Measurements from ENCODE around the gene CCDC102A.
A peak's percentile ranks its signal among the peaks of the same experiment; 100 is the strongest.

The CCDC102A gene

GRCh38 chr16:57527610-57528360 is 8.6 kb downstream of the CCDC102A start:
- TF ChIP-seq ZNF274 (IDR thresholded peaks at IDR 0.05; ENCODE audit: low read depth, low read length) (no peak), YY1 (IDR thresholded peaks at IDR 0.05; ENCODE audit: insufficient read depth, insufficient read length) (no peak), SUZ12 (IDR thresholded peaks at IDR 0.05; ENCODE audit: extremely low read depth, insufficient read depth, insufficient read length) (no peak)
- no peaks in the 10 kb centered on the region for H3K9me3 ChIP-seq (ENCODE audit: insufficient read depth, low read length)
- H3K4me1 ChIP-seq (ENCODE audit: insufficient read depth, insufficient read length): peaks cover 38% of the 10 kb centered on the region
- peaks cover 9% of the 10 kb centered on the region for H3K36me3 ChIP-seq (ENCODE audit: insufficient read depth, insufficient read length, low read length)
- peak overlapping the region; percentile 58 for H3K9ac ChIP-seq (ENCODE audit: insufficient read length, low read depth)
- no peaks in the 10 kb centered on the region for H3K27me3 ChIP-seq (ENCODE audit: insufficient read depth, insufficient read length)
- DNase-seq (ENCODE audit: low read depth, low spot score): no peak
- peak overlapping the region; percentile 64 for H3K4me3 ChIP-seq (ENCODE audit: insufficient read length, low read depth)

GRCh38 chr16:57527027-57527426 is 9.3 kb downstream of the CCDC102A start:
- peak overlapping the region; percentile 0 for H3K9ac ChIP-seq (ENCODE audit: insufficient read length, low read depth)
- no peaks in the 10 kb centered on the region for H3K9me3 ChIP-seq (ENCODE audit: insufficient read depth, low read length)
- peaks cover 3% of the 10 kb centered on the region for H3K36me3 ChIP-seq (ENCODE audit: insufficient read depth, insufficient read length, low read length)
- DNase-seq (ENCODE audit: low read depth, low spot score): no peak
- peaks cover 33% of the 10 kb centered on the region for H3K4me1 ChIP-seq (ENCODE audit: insufficient read depth, insufficient read length)
- TF ChIP-seq YY1 (IDR thresholded peaks at IDR 0.05; ENCODE audit: insufficient read depth, insufficient read length): no peak
- no peaks in the 10 kb centered on the region for H3K27me3 ChIP-seq (ENCODE audit: insufficient read depth, insufficient read length)
- no peak overlapping the region for H3K4me3 ChIP-seq (ENCODE audit: insufficient read length, low read depth)

- no peak overlapping the region for H3K9ac ChIP-seq (ENCODE audit: insufficient read length, low read depth)
- peaks cover 3% of the 10 kb centered on the region for H3K36me3 ChIP-seq (ENCODE audit: insufficient read depth, insufficient read length, low read length)
- no peak for TF ChIP-seq ZNF274 (IDR thresholded peaks at IDR 0.05; ENCODE audit: low read depth, low read length)
- no peak for TF ChIP-seq SUZ12 (IDR thresholded peaks at IDR 0.05; ENCODE audit: extremely low read depth, insufficient read depth, insufficient read length)
- no peak for TF ChIP-seq YY1 (IDR thresholded peaks at IDR 0.05; ENCODE audit: insufficient read depth, insufficient read length)
- no peak for DNase-seq (ENCODE audit: low read depth, low spot score)
- no peaks in the 10 kb centered on the region for H3K27me3 ChIP-seq (ENCODE audit: insufficient read depth, insufficient read length)
- no peak overlapping the region for H3K4me3 ChIP-seq (ENCODE audit: insufficient read length, low read depth)
- no peaks in the 10 kb centered on the region for H3K9me3 ChIP-seq (ENCODE audit: insufficient read depth, low read length)
- peaks cover 27% of the 10 kb centered on the region for H3K4me1 ChIP-seq (ENCODE audit: insufficient read depth, insufficient read length)
Measured at GRCh38 chr16:57526498-57526897, 9.9 kb downstream of the CCDC102A start.

GRCh38 chr16:57525761-57526160 is 10.6 kb downstream of the CCDC102A start:
- peak overlapping the region; percentile 34 for H3K9ac ChIP-seq (ENCODE audit: insufficient read length, low read depth)
- peaks cover 7% of the 10 kb centered on the region for H3K36me3 ChIP-seq (ENCODE audit: insufficient read depth, insufficient read length, low read length)
- peaks cover 21% of the 10 kb centered on the region for H3K4me1 ChIP-seq (ENCODE audit: insufficient read depth, insufficient read length)
- H3K9me3 ChIP-seq (ENCODE audit: insufficient read depth, low read length): no peaks in the 10 kb centered on the region
- H3K4me3 ChIP-seq (ENCODE audit: insufficient read length, low read depth): no peak overlapping the region
- no peak for DNase-seq (ENCODE audit: low read depth, low spot score)
- H3K27me3 ChIP-seq (ENCODE audit: insufficient read depth, insufficient read length): no peaks in the 10 kb centered on the region
- TF ChIP-seq ZNF274 (IDR thresholded peaks at IDR 0.05; ENCODE audit: low read depth, low read length): no peak
- no peak for TF ChIP-seq SUZ12 (IDR thresholded peaks at IDR 0.05; ENCODE audit: extremely low read depth, insufficient read depth, insufficient read length)
- no peak for TF ChIP-seq YY1 (IDR thresholded peaks at IDR 0.05; ENCODE audit: insufficient read depth, insufficient read length)

- peaks cover 14% of the 10 kb centered on the region for H3K4me1 ChIP-seq (ENCODE audit: insufficient read depth, insufficient read length)
- TF ChIP-seq YY1 (IDR thresholded peaks at IDR 0.05; ENCODE audit: insufficient read depth, insufficient read length): no peak
- TF ChIP-seq ZNF274 (IDR thresholded peaks at IDR 0.05; ENCODE audit: low read depth, low read length): no peak
- TF ChIP-seq SUZ12 (IDR thresholded peaks at IDR 0.05; ENCODE audit: extremely low read depth, insufficient read depth, insufficient read length): no peak
- no peaks in the 10 kb centered on the region for H3K27me3 ChIP-seq (ENCODE audit: insufficient read depth, insufficient read length)
- DNase-seq (ENCODE audit: low read depth, low spot score): no peak
- H3K36me3 ChIP-seq (ENCODE audit: insufficient read depth, insufficient read length, low read length): peaks cover 23% of the 10 kb centered on the region
- H3K4me3 ChIP-seq (ENCODE audit: insufficient read length, low read depth): no peak overlapping the region
- no peaks in the 10 kb centered on the region for H3K9me3 ChIP-seq (ENCODE audit: insufficient read depth, low read length)
- no peak overlapping the region for H3K9ac ChIP-seq (ENCODE audit: insufficient read length, low read depth)
Measured at GRCh38 chr16:57522960-57523359, 13.4 kb downstream of the CCDC102A start.

GRCh38 chr16:57519796-57520360 is 16.5 kb downstream of the CCDC102A start:
- H3K36me3 ChIP-seq (ENCODE audit: insufficient read depth, insufficient read length, low read length): peaks cover 47% of the 10 kb centered on the region
- no peaks in the 10 kb centered on the region for H3K9me3 ChIP-seq (ENCODE audit: insufficient read depth, low read length)
- TF ChIP-seq SUZ12 (IDR thresholded peaks at IDR 0.05; ENCODE audit: extremely low read depth, insufficient read depth, insufficient read length) (no peak), ZNF274 (IDR thresholded peaks at IDR 0.05; ENCODE audit: low read depth, low read length) (no peak), YY1 (IDR thresholded peaks at IDR 0.05; ENCODE audit: insufficient read depth, insufficient read length) (no peak)
- H3K27me3 ChIP-seq (ENCODE audit: insufficient read depth, insufficient read length): no peaks in the 10 kb centered on the region
- DNase-seq (ENCODE audit: low read depth, low spot score): no peak
- H3K4me3 ChIP-seq (ENCODE audit: insufficient read length, low read depth): no peak overlapping the region
- H3K9ac ChIP-seq (ENCODE audit: insufficient read length, low read depth): no peak overlapping the region
- H3K4me1 ChIP-seq (ENCODE audit: insufficient read depth, insufficient read length): peaks cover 1% of the 10 kb centered on the region

- DNase-seq (ENCODE audit: low read depth, low spot score): no peak
- peaks cover 49% of the 10 kb centered on the region for H3K36me3 ChIP-seq (ENCODE audit: insufficient read depth, insufficient read length, low read length)
- H3K4me3 ChIP-seq (ENCODE audit: insufficient read length, low read depth): no peak overlapping the region
- H3K9me3 ChIP-seq (ENCODE audit: insufficient read depth, low read length): no peaks in the 10 kb centered on the region
- no peaks in the 10 kb centered on the region for H3K27me3 ChIP-seq (ENCODE audit: insufficient read depth, insufficient read length)
- peaks cover 1% of the 10 kb centered on the region for H3K4me1 ChIP-seq (ENCODE audit: insufficient read depth, insufficient read length)
- no peak overlapping the region for H3K9ac ChIP-seq (ENCODE audit: insufficient read length, low read depth)
- TF ChIP-seq YY1 (IDR thresholded peaks at IDR 0.05; ENCODE audit: insufficient read depth, insufficient read length) (no peak), SUZ12 (IDR thresholded peaks at IDR 0.05; ENCODE audit: extremely low read depth, insufficient read depth, insufficient read length) (no peak), ZNF274 (IDR thresholded peaks at IDR 0.05; ENCODE audit: low read depth, low read length) (no peak)
Measured at GRCh38 chr16:57518922-57519321, 17.4 kb downstream of the CCDC102A start.

All from NT2/D1 (cell line).